K562 (cell line): ENCODE results near the gene SGMS1. TPM values are rescaled to one million over a fixed set of nuclear protein-coding genes. Genes with fewer than 3 reads are reported as not detected.

Source experiments
- CBX5 ChIP-seq: IDR thresholded peaks from 2 replicates; pipeline ENCODE4 v1.6.1; 2014; ENCODE audit warnings: low read depth, borderline replicate concordance
- FOSL1 ChIP-seq: fragments of 200-800 bp; sonication (Bioruptor generic); conservative IDR thresholded peaks from 2 replicates; pipeline ENCODE4 v1.6.1; 2016; ENCODE audit warnings: missing genetic modification characterization, missing compliant biosample characterization
- FOXA3 ChIP-seq, 2 experiments: fragments of 450-650 bp in 1 of 2; sonication (generic) in 1 of 2; formaldehyde crosslinking; IDR thresholded peaks in 1 of 2; conservative IDR thresholded peaks in 1 of 2; 2 replicates each; pipeline versions ENCODE4 v1.4.0 to v1.8.0; 2020 to 2022; ENCODE audit warnings: mild to moderate bottlenecking in 2 of 2, missing genetic modification reagents in 1 of 2
- FOXP1 ChIP-seq: sonication (generic); formaldehyde crosslinking; IDR thresholded peaks from 2 replicates; pipeline ENCODE4 v1.8.0; 2022; ENCODE audit warnings: mild to moderate bottlenecking, missing genetic modification reagents
- HMG20B ChIP-seq: fragments of 250-450 bp; sonication (Bioruptor Pico); IDR thresholded peaks from 2 replicates; pipeline ENCODE4 v1.5.0; 2021; ENCODE audit warnings: mild to moderate bottlenecking
- JUNB ChIP-seq: fragments of 450-650 bp; formaldehyde crosslinking; conservative IDR thresholded peaks from 2 replicates; pipeline ENCODE4 v1.4.0; 2020; ENCODE audit warnings: mild to moderate bottlenecking
- RBM15 ChIP-seq: fragments of 200-400 bp; formaldehyde crosslinking; IDR thresholded peaks from 2 replicates; pipeline ENCODE4 v1.6.1; 2018; ENCODE audit warnings: mild to moderate bottlenecking, low read length, moderate library complexity; ENCODE audit not compliant: insufficient read depth
- RCOR1 ChIP-seq, 2 experiments: IDR thresholded peaks; 2 replicates each; pipeline ENCODE4 v1.6.1; 2012; ENCODE audit warnings: low read depth in 2 of 2, low read length in 2 of 2, borderline replicate concordance in 1 of 2, improper control_type of control experiment in 1 of 2
- RNF2 ChIP-seq: sonication (generic); IDR thresholded peaks from 2 replicates; pipeline ENCODE4 v1.6.1; 2016
- TAF9B ChIP-seq: fragments of 450-650 bp; IDR thresholded peaks from 2 replicates; pipeline ENCODE4 v1.6.1; 2018; ENCODE audit warnings: mild to moderate bottlenecking; ENCODE audit not compliant: partially characterized antibody
- TFAM ChIP-seq: fragments of 250-450 bp; sonication (Bioruptor Pico); conservative IDR thresholded peaks from 2 replicates; pipeline ENCODE4 v1.5.0; 2021; ENCODE audit warnings: mild to moderate bottlenecking, moderate library complexity
- ZNF12 ChIP-seq: sonication (generic); formaldehyde crosslinking; IDR thresholded peaks from 2 replicates; pipeline ENCODE4 v1.4.0; 2020; ENCODE audit warnings: mild to moderate bottlenecking, missing genetic modification reagents
- ZNF3 ChIP-seq: fragments of 250-450 bp; sonication (Bioruptor Pico); IDR thresholded peaks from 2 replicates; pipeline ENCODE4 v1.5.0; 2021; ENCODE audit warnings: mild to moderate bottlenecking, moderate library complexity
- polyA plus RNA-seq, 8 experiments: library from polyadenylated mRNA; depleted of rRNA in 4 of 8; stranded (reverse) in 5 of 8; unstranded in 3 of 8; fragments of >200 nt; fragmentation: Nextera tagmentation in 2 of 8; fragmentation: Illumina TruSeq in 1 of 8; extraction: Ambion mirVana in 2 of 8; extraction: Trizol in 1 of 8; gene quantifications; 2 replicates each; pipeline versions ENCODE4 v1.2.1 to v1.2.3, GENCODE V29; 2011 to 2014; ENCODE audit warnings: inconsistent platforms in 1 of 8, missing spikeins in 1 of 8
- total RNA-seq, 7 experiments: library from RNA; depleted of rRNA in 6 of 7; stranded (reverse); fragments of >200 nt in 6 of 7; fragmentation: Illumina TruSeq in 2 of 7; extraction: Trizol in 2 of 7; gene quantifications; 2 replicates each; pipeline versions ENCODE4 v1.2.1 to v1.2.3, GENCODE V29; 2011 to 2021; ENCODE audit warnings: low replicate concordance in 1 of 7

SGMS1 gene
- total and polyA plus RNA-seq, 9 of the 15 experiments (the other 6 are each of a cell fraction or from before 2014, with no cell fraction given) = 22.6 to 232 (median 82.2) TPM

GRCh38 chr10:50576245-50576815 lies 47.4 kb downstream of the SGMS1 start (continued):
- TF ChIP-seq TFAM (no peak), RCOR1 (IDR thresholded peaks at IDR 0.05; ENCODE audit: borderline replicate concordance in 1 of 2, low read depth in 2 of 2, low read length in 2 of 2) (no peak), ZNF3 (no peak), JUNB (CRISPR knock-in tag) (no peak), RNF2 (no peak), TAF9B (no peak), HMG20B (CRISPR knock-in tag) (no peak), FOSL1 (no peak), CBX5 (no peak), RBM15 (no peak), FOXA3 (CRISPR knock-in tag; conservative IDR thresholded peaks at IDR 0.05 in 1 of 2, IDR thresholded peaks at IDR 0.05 in 1 of 2) (no peak), FOXP1 (CRISPR knock-in tag) (no peak), ZNF12 (CRISPR knock-in tag) (no peak)
